HG02623 (cell line): ENCODE measurements around the gene XYLB.
"Not testable (repeated sequence)": the region's sequence is repeated elsewhere in the genome, so short reads cannot be mapped to it uniquely, and the experiment has no call there.

ENCODE experiments used
- ATAC-seq: cut with Tn5 transposase; IDR thresholded peaks from one replicate; pipeline ENCODE4 v1.9.1; 2021; ENCODE audit warnings: moderate library complexity; ENCODE audit not compliant: unreplicated experiment

The XYLB gene

DNA sequence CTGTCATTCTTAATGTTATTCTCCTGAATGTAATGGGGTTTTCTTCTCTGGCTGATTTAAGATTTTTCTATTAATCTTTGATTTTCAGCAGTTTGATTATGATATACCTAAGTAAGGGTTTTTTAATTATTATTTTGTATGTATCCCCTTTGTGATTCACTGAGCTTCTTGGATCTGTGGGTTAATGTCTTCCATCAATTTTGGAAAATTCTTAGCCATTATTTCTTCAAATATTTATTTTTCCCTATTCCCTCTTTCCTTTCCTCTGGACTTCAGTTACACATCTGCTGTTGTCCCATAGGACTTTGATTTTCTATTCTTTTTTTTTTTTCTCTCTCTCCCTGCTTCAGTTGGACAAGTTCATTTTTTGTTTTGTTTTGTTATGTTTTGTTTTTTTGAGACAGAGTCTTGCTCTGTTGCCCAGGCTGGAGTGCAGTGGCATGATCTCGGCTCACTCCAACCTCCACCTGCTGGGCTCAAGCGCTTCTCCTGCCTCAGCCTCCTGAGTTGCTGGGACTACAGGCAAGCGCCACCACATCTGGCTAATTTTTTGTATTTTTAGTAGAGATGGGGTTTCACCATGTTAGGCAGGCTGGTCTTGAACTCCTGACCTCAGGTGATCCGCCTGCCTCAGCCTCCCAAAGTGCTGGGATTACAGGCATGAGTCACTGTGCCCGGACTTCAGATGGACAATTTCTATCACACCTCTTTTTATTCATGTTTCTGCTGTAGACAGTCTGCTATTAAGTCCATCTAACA, 40.6 kb downstream of the XYLB start:
- ATAC-seq, result no peak

DNA sequence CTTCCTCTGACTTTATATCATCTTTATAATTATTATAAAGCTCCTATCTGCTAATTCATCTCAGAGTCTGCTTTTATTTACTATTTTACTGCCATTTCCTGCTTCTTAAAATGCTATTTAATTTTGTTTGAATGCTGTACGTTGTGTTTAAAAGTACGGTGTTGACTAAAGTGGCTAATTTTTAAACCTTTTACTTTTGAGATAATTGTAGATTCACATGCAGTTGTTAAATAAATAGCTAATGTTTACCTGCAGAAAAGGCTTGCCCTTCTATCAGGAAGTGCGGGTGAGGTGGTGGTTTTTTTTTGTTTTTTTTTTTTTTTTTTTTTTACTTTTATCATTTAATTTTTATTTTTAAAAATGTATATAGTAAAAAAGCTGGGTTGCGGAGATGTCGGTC, 41.3 kb downstream of the XYLB start:
- no peak for ATAC-seq

DNA sequence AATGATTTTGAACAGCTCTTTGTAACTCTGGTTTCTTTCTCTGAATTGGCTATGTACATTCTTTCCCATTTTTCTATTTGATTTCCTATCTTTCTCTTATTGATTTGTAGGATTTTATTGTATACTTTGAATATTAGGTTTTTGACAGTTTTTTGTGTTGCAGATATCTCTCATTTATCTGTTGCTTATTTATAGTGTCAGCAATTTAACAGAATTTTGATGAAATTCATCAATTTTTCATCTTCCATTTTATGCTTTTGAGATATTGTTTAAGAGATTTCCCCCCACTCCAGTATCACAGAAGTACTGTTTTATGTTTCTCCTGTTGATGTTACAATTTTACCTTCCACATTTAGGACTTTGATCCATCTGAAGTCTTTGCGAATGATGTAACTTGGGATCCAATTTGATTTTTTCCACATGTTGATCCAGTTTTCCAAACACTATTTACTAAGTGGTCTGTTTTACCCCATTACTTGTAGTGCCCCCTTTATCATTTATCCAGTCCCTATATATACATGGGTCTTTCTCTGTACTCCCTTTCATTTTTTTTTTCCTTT, 46.1 kb downstream of the XYLB start:
- ATAC-seq, result no peak

DNA sequence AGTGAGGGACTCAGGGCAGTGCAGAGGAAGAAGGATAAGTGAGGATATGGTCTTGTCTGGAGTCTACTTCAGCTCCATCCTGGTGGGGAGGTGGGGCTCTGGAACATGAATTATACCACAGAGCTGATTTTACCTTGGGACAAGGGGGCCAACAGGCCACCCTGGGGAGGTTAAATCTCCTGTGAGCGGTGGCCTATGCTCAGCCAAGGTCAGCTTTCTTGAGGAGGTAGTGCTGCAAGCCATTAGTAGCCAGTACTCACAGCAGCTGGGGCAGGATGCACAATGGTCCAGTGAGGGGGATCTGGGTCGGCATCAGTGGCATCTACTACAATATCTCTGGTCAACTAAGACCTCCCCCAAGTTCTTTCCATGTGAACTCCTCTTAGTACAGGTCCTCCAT, 49.7 kb downstream of the XYLB start:
- no peak for ATAC-seq

DNA sequence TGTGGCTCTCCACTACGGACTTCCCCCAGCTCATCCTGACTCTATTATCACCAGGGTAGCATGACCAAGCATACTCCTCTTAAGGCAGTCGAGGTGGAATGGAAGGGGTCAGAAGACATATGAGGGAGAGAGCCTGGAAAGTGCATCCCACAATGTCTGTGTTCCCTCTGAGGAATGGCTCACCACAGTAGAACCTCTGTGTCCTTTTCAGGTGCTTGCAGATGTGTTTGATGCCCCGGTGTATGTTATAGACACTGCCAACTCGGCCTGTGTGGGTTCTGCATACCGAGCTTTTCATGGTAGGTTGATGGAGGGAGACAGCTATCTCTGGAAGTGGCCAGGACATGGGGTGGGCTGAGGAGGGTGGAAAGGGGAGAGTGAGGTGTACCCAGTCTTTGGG, 50.3 kb downstream of the XYLB start:
- ATAC-seq, result no peak

DNA sequence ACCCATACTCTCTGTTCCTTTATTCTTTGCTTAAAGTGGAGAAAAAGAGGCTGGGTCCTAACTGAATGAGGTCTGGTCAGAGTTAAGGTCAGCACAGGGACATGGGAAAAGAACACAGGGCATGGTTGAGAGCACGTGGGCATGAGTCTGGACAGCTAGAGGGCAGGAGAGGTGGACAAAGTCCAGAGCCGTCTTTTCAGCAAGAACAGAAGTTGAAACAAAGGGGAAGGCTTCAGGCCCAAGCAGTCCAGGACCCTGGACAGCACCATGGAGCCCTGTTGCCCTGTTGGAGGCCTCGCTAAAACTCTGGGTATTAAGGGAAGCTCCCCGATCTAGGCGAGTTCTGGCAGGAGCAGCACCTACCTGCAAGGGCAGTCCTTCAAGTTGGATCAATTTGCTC, 50.7 kb downstream of the XYLB start:
- no peak for ATAC-seq

DNA sequence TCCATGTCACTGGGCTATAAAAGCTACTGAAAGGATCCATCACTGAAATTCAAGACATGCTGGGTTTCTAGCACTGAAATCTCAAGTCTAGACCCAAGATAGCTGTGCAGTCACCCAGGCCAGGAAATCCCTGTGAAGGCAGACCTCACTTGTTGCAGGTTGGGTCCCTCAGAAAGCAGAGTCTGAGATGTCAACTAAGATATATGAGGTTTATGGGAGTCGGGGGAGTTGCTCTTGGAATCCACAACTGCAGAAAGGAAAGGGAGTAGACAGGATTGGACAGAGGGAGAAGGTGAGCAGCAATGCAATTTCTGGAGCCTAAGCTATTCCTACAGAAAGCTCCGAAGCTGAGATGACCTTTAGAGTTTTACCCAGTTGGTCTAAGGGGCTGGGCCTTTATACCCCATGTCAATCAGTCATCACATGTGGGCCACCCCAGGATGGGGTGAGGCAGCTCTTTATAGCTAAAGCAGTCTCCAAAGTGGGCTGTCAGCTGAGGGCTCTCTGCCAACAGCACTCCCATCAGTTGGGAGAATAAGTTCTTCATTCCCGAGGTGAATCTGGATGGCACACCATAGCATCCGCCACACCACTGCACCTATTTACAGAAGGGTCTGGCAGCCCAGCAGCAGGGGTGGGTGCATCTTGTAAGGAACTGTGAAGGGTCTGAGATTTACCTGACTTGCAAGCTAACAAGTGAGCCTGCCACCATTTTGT, 54.8 kb downstream of the XYLB start:
- ATAC-seq, result no peak

DNA sequence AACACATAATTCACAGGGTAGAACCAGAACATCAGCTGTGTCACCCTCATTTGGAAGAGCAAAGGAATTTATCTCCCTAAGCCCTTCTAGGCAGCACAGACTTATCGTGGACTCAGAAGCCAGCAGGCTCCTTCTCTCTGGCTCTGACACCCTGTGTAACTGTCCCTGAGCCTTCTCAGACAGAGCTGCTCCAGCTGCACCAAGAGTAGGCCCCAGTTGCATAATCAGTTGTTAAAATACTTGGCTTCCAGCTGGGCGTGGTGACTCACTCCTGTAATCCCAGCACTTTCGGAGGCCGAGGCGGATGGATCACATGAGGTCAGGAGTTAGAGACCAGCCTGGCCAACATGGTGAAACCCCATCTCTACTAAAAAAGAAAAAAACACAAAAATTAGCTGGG, 57.7 kb downstream of the XYLB start:
- ATAC-seq, result no peak

DNA sequence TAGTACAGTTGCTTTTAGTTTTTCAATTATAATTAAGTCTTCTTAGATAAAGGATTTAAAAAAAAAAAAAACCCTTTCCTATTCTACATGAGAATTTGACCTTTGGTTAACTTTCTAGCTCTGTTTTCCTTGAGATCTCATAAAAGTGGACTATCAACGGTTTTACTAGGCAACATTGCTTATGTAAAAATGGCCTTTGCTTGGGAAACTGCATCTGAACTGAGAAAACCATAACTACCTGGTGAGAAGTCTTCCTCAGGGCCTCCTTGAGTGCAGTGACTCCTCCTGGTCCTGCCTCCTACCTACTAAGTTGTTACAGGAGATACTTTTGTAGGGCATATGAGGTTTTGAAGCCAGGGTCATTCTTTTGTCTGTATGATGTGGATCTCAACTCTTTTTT, 65.0 kb downstream of the XYLB start:
- no peak for ATAC-seq

DNA sequence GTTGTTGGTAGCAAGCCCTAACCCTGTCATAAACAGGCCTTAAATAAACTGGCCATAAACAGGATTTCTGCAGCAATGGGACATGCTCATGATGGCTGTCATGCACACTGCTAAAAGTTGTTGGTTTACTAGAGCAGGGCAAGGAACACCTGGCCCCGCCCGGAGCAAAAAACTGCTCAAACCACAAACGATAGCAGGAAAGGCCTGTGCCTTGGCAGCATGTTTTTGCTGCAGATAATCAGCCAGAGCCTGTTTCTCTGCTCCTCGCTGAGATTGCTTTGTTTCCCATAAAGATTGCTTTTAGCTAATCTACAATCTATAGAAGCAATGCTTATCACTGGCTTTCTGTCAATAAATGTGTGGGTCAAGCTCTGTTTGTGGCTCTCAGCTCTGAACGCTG, 74.2 kb downstream of the XYLB start:
- not testable (repeated sequence) for ATAC-seq

DNA sequence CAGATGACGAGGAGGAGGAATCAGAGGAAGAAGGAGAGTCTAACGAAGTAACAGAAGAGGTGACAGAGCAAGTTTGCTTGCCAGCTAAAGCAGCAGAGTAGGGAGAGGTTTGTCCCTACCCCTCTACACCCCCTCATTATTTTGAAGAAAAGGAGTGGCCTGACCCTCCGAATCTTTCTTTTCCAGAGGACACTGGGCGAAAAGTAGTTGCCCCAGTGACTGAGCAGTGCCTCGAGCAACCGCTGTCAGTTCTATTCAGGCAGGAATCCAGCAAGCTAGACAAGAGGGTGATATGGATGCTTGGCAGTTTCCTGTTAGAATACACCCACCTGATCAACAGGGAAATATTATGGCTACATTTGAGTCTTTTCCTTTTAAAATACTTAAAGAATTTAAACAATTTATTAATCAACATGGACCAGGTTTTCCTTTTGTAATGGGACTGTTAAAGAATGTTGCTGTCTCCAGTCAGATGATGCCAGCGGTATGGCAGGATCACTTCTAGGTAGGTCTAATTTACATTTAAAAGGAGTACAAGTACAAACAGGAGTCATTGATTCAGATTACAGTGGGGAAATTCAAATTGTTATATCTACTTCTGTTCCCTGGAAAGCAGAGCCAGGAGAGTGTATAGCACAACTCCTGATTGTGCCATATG, 75.2 kb downstream of the XYLB start:
- no peak for ATAC-seq

DNA sequence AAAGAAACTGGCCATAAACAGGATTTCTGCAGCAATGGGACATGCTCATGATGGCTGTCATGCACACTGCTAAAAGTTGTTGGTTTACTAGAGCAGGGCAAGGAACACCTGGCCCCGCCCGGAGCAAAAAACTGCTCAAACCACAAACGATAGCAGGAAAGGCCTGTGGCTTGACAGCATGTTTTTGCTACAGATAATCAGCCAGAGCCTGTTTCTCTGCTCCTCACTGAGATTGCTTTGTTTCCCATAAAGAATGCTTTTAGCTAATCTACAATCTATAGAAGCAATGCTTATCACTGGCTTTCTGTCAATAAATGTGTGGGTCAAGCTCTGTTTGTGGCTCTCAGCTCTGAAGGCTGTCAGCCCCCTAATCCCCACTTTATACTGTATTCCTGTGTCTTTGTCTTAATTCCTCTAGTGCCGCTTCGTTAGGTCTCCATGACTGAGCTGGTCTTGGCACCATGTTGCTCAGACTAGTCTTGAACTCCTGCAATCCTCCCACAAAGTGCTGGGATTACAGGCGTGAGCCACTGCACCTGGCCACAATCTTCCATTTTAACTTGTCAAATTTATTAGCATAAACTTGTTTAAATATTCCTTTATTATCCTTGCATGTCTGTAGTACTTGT, 80.3 kb downstream of the XYLB start:
- ATAC-seq, result not testable (repeated sequence)

DNA sequence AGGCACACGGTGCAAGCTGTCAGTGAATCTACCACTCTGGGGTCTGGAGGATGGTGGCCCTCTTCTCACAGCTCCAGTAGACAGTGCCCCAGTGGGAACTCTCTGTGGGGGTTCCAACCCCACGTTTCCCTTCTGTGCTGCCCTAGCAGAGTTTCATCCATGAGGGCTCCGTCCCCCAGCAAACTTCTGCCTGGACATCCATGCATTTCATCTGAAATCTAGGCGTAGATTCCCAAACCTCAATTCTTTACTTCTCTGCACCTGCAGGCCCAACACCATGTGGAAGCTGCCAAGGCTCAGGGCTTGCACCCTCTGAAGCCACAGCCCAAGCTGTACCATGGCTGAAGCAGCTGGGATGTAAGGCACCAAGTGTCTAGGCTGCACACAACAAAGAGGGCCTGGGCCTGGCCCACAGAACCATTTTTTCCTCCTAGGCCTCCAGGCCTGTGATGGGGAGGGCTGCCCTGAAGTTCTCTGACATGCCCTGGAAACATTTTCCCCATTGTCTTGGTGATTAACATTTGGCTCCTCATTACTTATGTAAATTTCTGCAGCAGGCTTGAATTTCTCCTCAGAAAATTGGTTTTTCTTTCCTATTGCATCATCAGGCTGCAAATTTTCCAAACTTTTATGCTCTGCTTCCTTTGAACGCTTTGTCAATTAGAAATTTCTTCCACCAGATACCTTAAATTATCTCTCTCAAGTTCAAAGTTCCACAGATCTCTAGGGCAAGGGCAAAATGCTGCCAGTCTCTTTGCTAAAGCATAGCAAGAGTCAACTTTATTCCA, 86.5 kb downstream of the XYLB start:
- ATAC-seq, result not testable (repeated sequence)

DNA sequence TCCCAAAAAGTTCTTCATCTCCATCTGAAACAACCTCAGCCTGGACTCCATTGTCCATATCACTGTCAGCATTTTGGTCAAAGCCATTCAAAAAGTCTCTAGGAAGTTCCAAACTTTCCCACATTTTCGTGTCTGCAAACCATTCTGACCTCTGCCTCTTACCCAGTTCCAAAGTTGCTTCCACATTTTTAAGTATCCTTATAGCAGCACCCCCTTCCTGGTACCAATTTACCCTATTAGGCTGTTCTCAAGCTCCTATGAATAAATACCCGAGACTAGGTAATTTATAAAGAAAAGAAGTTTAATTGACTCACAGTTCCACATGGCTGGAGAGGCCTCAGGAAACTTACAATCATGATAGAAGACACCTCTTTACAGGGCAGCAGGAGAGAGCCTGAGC, 87.1 kb downstream of the XYLB start:
- ATAC-seq, result not testable (repeated sequence)

DNA sequence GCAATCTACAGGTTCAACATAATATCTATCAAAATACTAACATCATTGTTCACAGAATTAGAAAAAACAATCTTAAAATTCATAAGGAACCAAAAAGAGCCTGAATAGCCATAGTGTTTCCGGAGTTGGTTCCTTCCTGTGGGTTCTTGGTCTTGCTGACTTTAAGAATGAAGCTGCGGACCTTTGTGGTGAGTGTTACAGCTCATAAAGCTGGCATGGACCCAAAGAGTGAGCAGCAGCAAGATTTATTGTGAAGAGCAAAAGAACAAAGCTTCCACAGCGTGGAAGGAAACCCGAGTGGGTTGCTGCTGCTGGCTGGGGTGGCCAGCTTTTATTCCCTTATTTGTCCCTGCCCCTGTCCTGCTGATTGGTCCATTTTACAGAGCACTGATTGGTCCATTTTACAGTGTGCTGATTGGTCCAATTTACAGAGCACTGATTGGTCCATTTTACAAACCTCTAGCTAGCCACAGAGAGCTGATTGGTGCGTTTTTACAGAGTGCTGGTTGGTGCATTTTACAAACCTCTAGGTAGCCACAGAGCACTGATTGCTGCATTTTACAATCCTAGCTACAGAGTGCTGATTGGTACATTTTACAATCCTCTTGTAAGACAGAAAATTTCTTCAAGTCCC, 92.0 kb downstream of the XYLB start:
- not testable (repeated sequence) for ATAC-seq

DNA sequence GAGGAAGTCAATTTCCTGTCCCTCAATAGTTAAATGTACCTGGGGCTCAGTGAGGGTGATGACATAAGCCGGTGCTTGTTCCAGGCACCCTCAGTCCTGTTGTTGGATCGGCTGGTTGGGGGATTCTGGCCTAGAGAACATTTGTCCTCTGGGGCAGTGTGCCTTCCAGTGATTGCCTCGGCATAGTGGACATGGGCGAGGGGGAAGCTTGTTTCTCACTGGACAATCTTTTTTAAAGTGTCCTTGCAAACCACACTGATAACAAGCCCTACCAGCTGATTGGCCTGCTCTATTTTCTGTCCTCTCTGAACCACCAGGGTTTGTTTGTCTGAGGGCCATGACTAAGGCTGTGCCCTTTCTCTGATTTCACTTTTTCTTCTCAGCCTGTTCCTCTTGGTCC, 96.6 kb downstream of the XYLB start:
- not testable (repeated sequence) for ATAC-seq

DNA sequence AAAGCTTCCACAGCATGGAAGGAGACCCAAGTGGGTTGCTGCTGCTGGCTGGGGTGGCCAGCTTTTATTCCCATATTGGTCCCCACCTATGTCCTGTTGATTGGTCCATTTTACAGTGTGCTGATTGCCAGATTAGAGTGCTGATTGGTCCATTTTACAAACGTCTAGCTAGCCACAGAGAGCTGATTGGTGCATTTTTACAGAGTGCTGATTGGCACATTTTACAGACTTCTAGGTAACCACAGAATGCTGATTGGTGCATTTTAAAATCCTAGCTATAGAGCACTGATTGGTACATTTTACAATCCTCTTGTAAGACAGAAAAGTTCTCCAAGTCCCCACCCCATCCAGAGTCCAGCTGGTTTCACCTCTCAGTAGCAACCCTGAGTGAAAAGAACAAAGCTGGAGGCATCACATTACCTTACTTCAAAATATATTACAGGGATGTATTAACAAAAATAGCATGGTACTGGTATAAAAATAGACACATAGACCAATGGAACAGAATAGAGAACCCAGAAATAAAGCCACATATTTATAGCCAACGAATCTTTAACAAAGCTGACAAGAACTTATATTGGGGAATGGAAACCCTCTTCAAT, 99.6 kb downstream of the XYLB start:
- no peak for ATAC-seq

DNA sequence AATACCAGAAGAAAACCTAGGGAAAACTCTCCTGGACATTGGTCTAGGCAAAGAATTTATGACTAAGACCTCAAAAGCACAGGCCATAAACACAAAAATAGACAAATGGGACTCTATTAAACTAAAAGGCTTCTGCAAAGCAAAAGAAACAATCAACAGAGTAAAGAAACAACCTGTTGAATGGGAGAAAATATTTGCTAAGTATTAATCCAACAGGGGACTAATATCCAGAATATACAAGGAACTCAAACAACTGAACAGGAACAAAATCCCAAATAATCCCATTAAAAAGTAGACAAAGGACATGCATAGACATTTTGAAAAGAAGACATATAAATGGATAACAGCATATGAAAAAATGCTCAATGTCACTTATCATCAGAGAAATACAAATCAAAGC, 100.2 kb downstream of the XYLB start:
- ATAC-seq, result no peak

DNA sequence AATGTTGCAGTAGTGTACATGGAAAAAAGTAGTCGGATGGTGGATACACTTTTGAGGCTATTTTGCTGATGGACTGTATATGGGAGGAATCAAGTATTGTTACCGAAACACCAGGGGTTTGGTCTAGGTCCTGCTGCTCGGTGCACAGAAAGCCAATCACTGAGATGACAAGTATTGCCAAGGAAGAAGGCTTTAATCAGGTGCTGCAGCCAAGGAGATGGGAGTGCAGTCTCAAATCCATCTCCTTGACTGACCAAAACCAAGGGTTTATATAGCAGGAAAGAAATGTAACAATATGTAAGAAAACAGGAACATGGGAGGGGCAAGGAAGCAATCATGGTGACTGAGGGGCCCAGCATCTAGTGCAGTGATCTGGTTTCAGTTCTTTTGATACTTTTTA, 104.3 kb downstream of the XYLB start:
- ATAC-seq, result no peak
